HuH-7 (cell line): ENCODE data around the gene NBAS.
"Not testable (repeated sequence)": the region's sequence is repeated elsewhere in the genome, so short reads cannot be mapped to it uniquely, and the experiment has no call there.

Experiments used
- DNase-seq: peaks from one replicate; pipeline ENCODE4 v3.0.0; 2011; ENCODE audit warnings: low spot score

Gene NBAS

GRCh38 chr2:15559379-15560139 is 1.6 kb downstream of the NBAS start:
- DNase-seq = no peak

GRCh38 chr2:15557887-15558311 is 3.2 kb downstream of the NBAS start:
- no peak for DNase-seq

GRCh38 chr2:15556311-15556930 is 4.7 kb downstream of the NBAS start:
- no peak for DNase-seq

- no peak for DNase-seq
Measured at GRCh38 chr2:15555760-15556193, 5.4 kb downstream of the NBAS start.

GRCh38 chr2:15554525-15555218 is 6.5 kb downstream of the NBAS start:
- DNase-seq = no peak

GRCh38 chr2:15553951-15554350 is 7.2 kb downstream of the NBAS start:
- DNase-seq = no peak

GRCh38 chr2:15553519-15553918 is 7.6 kb downstream of the NBAS start:
- no peak for DNase-seq

- DNase-seq = no peak
Measured at GRCh38 chr2:15548974-15549373, 12.2 kb downstream of the NBAS start.

GRCh38 chr2:15547115-15547876 is 13.8 kb downstream of the NBAS start:
- no peak for DNase-seq

GRCh38 chr2:15546297-15547098 is 14.6 kb downstream of the NBAS start:
- no peak for DNase-seq

GRCh38 chr2:15544227-15544626 is 16.9 kb downstream of the NBAS start:
- DNase-seq = no peak

- no peak for DNase-seq
Measured at GRCh38 chr2:15543541-15543940, 17.6 kb downstream of the NBAS start.

- DNase-seq = no peak
Measured at GRCh38 chr2:15543053-15543452, 18.1 kb downstream of the NBAS start.

- not testable (repeated sequence) for DNase-seq
Measured at GRCh38 chr2:15542269-15542668, 18.9 kb downstream of the NBAS start.

GRCh38 chr2:15540523-15540922 is 20.6 kb downstream of the NBAS start:
- not testable (repeated sequence) for DNase-seq

GRCh38 chr2:15539999-15540398 is 21.1 kb downstream of the NBAS start:
- no peak for DNase-seq

- DNase-seq = no peak
Measured at GRCh38 chr2:15538792-15539191, 22.3 kb downstream of the NBAS start.

- DNase-seq = no peak
Measured at GRCh38 chr2:15533860-15534480, 27.2 kb downstream of the NBAS start.

GRCh38 chr2:15532996-15533395 is 28.1 kb downstream of the NBAS start:
- no peak for DNase-seq

- no peak for DNase-seq
Measured at GRCh38 chr2:15531095-15531854, 29.9 kb downstream of the NBAS start.
